ENCODE data around the gene TMEM161A.
"Not testable (repeated sequence)": the region's sequence is repeated elsewhere in the genome, so short reads cannot be mapped to it uniquely, and the experiment has no call there.

TMEM161A gene

GRCh38 chr19:19154768-19155494 is 16.7 kb upstream of the TMEM161A start:
- no peak for DNase-seq

GRCh38 chr19:19152668-19153384 is 14.5 kb upstream of the TMEM161A start:
- DNase-seq: no peak

GRCh38 chr19:19151418-19151817 is 13.1 kb upstream of the TMEM161A start:
- no peak for DNase-seq

- no peak for DNase-seq
Observed at GRCh38 chr19:19149435-19149834, 11.2 kb upstream of the TMEM161A start.

GRCh38 chr19:19148504-19148903 is 10.2 kb upstream of the TMEM161A start:
- DNase-seq: not testable (repeated sequence)

- DNase-seq: no peak
Observed at GRCh38 chr19:19147344-19147743, 9.1 kb upstream of the TMEM161A start.

GRCh38 chr19:19146865-19147264 is 8.6 kb upstream of the TMEM161A start:
- DNase-seq: no peak

GRCh38 chr19:19145684-19146608 is 7.7 kb upstream of the TMEM161A start:
- DNase-seq: no peak

- DNase-seq: no peak
Observed at GRCh38 chr19:19145281-19145680, 7.0 kb upstream of the TMEM161A start.

- DNase-seq: no peak
Observed at GRCh38 chr19:19142347-19142746, 4.1 kb upstream of the TMEM161A start.

- DNase-seq: no peak
Observed at GRCh38 chr19:19140476-19140875, 2.2 kb upstream of the TMEM161A start.

- no peak for DNase-seq
Observed at GRCh38 chr19:19139876-19140229, 1.6 kb upstream of the TMEM161A start.

- DNase-seq: no peak
Observed at GRCh38 chr19:19137556-19138108, 646 bp downstream of the TMEM161A start.

GRCh38 chr19:19135713-19136112 is 2.6 kb downstream of the TMEM161A start:
- not testable (repeated sequence) for DNase-seq

- DNase-seq: peak; percentile 36
Observed at GRCh38 chr19:19134687-19135158, 3.6 kb downstream of the TMEM161A start.

GRCh38 chr19:19133985-19134384 is 4.3 kb downstream of the TMEM161A start:
- DNase-seq: no peak

- DNase-seq: no peak
Observed at GRCh38 chr19:19132912-19133311, 5.4 kb downstream of the TMEM161A start.

GRCh38 chr19:19131989-19132388 is 6.3 kb downstream of the TMEM161A start:
- no peak for DNase-seq

- DNase-seq: no peak
Observed at GRCh38 chr19:19126102-19126501, 12.2 kb downstream of the TMEM161A start.

- DNase-seq: no peak
Observed at GRCh38 chr19:19123386-19123785, 14.9 kb downstream of the TMEM161A start.

GRCh38 chr19:19122902-19123301 is 15.4 kb downstream of the TMEM161A start:
- no peak for DNase-seq

- no peak for DNase-seq
Observed at GRCh38 chr19:19121371-19121770, 16.9 kb downstream of the TMEM161A start.
